ENCODE measurements around the gene KCND1.

DNA sequence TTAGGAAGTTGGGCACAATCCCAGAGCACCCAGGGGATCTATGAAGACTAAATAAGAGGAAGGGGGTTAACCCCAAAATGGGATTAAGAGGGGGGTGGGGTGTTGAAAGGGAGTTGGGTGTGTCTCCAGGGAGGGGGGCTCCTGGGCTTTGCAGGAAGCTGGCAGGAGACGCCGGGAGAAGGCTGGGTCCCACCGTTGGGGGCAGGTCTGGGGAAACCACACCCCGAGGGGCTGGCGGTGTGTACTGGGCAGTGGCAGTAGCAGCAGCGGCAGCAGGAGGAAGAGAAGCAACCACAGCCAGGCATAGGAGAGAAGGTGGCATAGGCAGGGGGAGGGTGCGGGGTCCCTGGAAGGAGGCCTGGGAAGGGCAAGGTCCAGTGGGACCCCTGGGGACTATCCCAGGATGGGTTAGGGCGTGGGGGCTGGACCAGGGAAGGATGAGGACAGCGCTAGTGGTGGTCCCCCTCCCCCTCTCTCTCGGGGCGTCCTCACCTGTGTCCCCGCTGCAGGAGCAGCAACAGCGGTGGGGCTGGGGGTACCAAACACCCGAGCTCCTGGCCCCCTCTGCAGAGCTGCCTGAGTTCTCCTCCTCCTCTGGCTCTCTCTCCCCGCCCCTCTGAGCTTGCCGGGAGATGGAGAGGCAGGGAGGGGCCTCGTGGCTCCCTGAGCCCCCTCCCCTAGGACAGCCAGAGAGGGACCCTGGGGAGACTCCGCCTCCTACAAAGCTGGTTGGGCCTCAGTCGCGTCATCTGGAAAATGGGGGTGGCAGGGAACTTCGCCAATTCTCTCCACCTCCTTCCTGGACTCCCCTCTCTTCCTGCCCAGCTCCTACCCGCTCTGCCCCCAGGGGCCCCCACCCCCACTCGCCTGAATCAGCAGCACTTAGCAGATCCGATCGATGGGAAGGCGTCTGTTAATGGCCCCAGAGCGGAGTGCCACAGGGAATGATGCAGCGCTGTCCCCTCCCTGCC lies at the start of gene KCND1:
- TF ChIP-seq, protein P1, sequence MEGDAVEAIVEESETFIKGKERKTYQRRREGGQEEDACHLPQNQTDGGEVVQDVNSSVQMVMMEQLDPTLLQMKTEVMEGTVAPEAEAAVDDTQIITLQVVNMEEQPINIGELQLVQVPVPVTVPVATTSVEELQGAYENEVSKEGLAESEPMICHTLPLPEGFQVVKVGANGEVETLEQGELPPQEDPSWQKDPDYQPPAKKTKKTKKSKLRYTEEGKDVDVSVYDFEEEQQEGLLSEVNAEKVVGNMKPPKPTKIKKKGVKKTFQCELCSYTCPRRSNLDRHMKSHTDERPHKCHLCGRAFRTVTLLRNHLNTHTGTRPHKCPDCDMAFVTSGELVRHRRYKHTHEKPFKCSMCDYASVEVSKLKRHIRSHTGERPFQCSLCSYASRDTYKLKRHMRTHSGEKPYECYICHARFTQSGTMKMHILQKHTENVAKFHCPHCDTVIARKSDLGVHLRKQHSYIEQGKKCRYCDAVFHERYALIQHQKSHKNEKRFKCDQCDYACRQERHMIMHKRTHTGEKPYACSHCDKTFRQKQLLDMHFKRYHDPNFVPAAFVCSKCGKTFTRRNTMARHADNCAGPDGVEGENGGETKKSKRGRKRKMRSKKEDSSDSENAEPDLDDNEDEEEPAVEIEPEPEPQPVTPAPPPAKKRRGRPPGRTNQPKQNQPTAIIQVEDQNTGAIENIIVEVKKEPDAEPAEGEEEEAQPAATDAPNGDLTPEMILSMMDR (IDR thresholded peaks at IDR 0.05): no peak
- TF ChIP-seq POLR2A (IDR thresholded peaks at IDR 0.05): no peak
- no peak for TF ChIP-seq POLR2AphosphoS5 (IDR thresholded peaks at IDR 0.05)
- no peak for TF ChIP-seq EP300 (IDR thresholded peaks at IDR 0.05)

All from gastroesophageal sphincter (tissue), 3 donors.